ENCODE measurements around the gene MSL1. TPM values are rescaled to one million over a fixed set of nuclear protein-coding genes. Genes with fewer than 3 reads are reported as not detected.

Gene MSL1
- total RNA-seq, 2 donors from 2014 or later: 42.2 to 52.5 TPM

GRCh38 chr17:40111221-40112128 lies 10.3 kb upstream of the MSL1 start:
- peak overlapping the region in 1 of 2 donors; percentile 0 for H3K4me3 ChIP-seq

GRCh38 chr17:40112191-40112711 lies 9.5 kb upstream of the MSL1 start:
- H3K27me3 ChIP-seq: no peaks in the 10 kb centered on the region
- H3K4me1 ChIP-seq: peaks cover 0 to 66% of the 10 kb centered on the region in 2 donors
- no peak for DNase-seq (ENCODE audit: low spot score)
- peak overlapping the region; percentile 90 to 97 for H3K27ac ChIP-seq
- TF ChIP-seq, protein P1, sequence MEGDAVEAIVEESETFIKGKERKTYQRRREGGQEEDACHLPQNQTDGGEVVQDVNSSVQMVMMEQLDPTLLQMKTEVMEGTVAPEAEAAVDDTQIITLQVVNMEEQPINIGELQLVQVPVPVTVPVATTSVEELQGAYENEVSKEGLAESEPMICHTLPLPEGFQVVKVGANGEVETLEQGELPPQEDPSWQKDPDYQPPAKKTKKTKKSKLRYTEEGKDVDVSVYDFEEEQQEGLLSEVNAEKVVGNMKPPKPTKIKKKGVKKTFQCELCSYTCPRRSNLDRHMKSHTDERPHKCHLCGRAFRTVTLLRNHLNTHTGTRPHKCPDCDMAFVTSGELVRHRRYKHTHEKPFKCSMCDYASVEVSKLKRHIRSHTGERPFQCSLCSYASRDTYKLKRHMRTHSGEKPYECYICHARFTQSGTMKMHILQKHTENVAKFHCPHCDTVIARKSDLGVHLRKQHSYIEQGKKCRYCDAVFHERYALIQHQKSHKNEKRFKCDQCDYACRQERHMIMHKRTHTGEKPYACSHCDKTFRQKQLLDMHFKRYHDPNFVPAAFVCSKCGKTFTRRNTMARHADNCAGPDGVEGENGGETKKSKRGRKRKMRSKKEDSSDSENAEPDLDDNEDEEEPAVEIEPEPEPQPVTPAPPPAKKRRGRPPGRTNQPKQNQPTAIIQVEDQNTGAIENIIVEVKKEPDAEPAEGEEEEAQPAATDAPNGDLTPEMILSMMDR (IDR thresholded peaks at IDR 0.05): no peak
- H3K9me3 ChIP-seq: no peaks in the 10 kb centered on the region
- no peaks in the 10 kb centered on the region for H3K36me3 ChIP-seq
- peak overlapping the region in 1 of 2 donors; percentile 4 for H3K4me3 ChIP-seq

More at GRCh38 chr17:40111221-40112128, 10.3 kb upstream of the MSL1 start:
- peak overlapping the region; percentile 90 to 97 for H3K27ac ChIP-seq
- no peaks in the 10 kb centered on the region for H3K27me3 ChIP-seq
- peak; percentile 93 for DNase-seq (ENCODE audit: low spot score)
- TF ChIP-seq, protein P1 (IDR thresholded peaks at IDR 0.05): peak; percentile 85 to 94
- H3K4me1 ChIP-seq: peaks cover 0 to 73% of the 10 kb centered on the region in 2 donors
- H3K36me3 ChIP-seq: no peaks in the 10 kb centered on the region
- H3K9me3 ChIP-seq: no peaks in the 10 kb centered on the region

DNA sequence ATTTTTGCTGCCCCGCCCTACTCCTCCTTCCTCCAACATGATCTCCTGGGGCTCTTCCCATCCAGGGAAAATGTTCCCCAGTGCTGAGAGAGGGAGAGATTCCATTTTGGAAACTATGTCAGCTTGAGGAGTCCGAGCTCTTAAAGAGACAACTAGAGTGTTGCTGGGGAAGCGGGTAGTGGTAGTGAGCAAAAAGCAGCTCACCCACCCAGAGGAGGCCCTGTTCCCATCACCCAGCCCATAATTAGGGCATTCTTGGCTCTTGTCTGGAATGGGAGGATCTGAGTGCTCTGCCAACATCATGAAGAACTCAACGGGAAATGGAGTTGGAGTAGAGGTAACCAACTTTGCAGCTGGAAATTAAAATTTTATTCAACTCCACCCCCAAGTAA lies 9.1 kb upstream of the MSL1 start:
- Histone ChIP-seq H3K36me3 (no peaks in the 10 kb centered on the region), H3K9me3 (no peaks in the 10 kb centered on the region), H3K27ac (peak overlapping the region; percentile 90 to 97), H3K27me3 (no peaks in the 10 kb centered on the region), H3K4me3 (peak overlapping the region in 1 of 2 donors; percentile 4), H3K4me1 (peaks cover 0 to 61% of the 10 kb centered on the region in 2 donors)
- DNase-seq (ENCODE audit: low spot score): no peak
- TF ChIP-seq, protein P1 (IDR thresholded peaks at IDR 0.05): no peak

DNA sequence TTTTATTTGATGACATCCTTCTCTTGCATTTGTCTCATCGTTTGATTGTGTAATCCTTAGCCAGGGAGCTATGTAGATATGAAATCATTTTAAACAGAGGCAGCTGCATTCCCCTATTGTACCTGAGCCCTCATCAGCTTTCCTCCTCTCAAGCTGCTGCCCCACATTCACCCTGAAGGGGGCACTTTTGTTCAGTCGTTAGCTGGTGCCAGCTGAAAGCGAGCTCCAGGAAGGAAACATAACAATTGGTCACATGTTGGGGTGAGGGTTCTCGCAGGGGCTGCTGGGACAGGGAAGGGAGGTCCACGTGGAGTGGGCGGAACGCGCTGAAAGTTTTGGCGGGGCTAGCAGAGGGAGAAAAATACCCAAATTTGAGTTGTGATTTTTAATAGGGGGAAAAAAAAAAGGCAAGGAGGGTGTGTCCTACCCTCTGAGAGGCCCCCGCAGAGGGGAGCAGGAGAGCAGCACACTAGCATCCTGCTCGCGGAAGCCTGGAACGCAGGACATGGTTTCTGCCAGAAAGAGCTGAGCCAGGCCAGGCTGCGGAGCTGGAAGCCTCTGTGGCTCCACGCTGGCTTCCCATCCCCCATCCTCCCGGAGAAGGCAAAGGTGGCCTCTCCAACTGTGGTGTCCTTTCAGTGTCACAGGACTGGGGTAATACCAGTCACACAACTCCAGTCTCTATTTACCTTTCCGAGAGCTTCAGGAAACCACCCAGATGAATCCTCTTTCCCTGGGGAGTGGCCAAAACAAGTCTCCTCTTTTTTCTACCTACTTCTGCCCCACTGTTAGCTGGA lies 8.5 kb upstream of the MSL1 start:
- DNase-seq (ENCODE audit: low spot score): peak; percentile 97
- H3K27me3 ChIP-seq: no peaks in the 10 kb centered on the region
- H3K27ac ChIP-seq: peak overlapping the region; percentile 90 to 97
- H3K4me1 ChIP-seq: peaks cover 0 to 56% of the 10 kb centered on the region in 2 donors
- peak overlapping the region; percentile 34 to 56 for H3K4me3 ChIP-seq
- H3K36me3 ChIP-seq: no peaks in the 10 kb centered on the region
- H3K9me3 ChIP-seq: no peaks in the 10 kb centered on the region
- TF ChIP-seq, protein P1 (IDR thresholded peaks at IDR 0.05): peak; percentile 73 to 91

DNA sequence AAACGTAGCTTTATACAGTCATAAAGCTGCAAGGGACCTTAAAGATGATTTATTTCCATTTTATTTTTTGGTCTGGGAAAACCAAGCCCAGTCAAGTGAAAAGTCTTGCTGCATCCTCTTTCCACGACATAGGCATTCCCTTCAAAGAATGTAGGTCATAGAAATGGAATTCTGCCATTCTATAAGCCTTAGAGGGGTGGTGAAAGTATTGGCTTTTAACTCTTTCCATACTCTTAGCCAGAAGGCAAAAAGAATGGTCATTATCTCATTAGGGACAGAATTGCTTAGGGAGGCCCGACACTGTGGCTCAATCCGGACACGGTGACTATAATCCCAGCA lies 7.9 kb upstream of the MSL1 start:
- peak overlapping the region in 1 of 2 donors; percentile 56 for H3K4me3 ChIP-seq
- no peak for DNase-seq (ENCODE audit: low spot score)
- H3K27ac ChIP-seq: peak overlapping the region; percentile 90 to 97
- no peaks in the 10 kb centered on the region for H3K9me3 ChIP-seq
- H3K27me3 ChIP-seq: no peaks in the 10 kb centered on the region
- H3K4me1 ChIP-seq: peaks cover 0 to 50% of the 10 kb centered on the region in 2 donors
- TF ChIP-seq, protein P1 (IDR thresholded peaks at IDR 0.05): no peak
- no peaks in the 10 kb centered on the region for H3K36me3 ChIP-seq
